NOMO-1 (cell line): ENCODE results near the gene KLHL29.

Experiments used
- DNase-seq, 2 experiments: peaks; one replicate each; lab custom pipeline; 2025; ENCODE audit not compliant: unreplicated experiment in 2 of 2; lab: John Stamatoyannopoulos, UW

The KLHL29 gene

DNA sequence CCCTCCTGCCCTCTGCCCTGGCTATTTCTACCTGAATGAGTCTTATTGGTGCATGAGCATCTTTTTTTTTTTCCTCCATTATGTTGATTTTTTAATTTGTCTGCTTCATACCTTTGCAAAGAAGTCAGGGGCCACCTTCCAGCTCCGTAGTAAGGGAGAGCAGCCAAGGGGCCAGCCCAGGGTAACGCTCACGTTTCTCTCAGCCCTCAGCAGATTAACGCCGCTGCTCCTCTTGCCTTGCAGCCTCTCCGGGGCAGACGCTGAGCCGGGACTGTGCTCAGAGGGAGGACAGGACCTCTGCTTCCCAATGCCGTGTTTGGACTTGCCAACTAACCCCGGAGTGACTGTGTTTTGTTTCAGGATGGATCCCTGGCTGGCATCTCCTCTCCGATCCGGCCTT, 300.2 kb downstream of the KLHL29 start:
- DNase-seq = no peak

DNA sequence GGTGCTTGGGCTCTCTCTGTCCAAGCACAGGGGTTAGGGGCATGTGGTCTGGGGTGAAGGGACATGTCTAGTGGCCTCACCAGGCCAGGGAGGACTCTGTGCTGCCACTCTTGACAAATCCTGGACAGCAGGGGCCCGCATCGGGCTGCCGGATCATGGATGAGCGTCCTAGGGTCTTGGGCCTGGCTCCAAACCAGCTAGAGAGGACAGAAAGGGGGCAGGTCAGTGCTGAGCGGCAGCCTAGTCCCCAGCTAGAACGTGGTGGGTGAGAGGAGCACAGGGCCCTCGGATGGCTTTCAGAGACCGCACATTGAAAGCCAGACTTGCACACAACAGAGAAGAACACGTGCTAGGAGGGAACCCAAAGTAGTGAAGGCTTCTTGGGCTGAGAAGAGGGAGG, 300.7 kb downstream of the KLHL29 start:
- DNase-seq = no peak

DNA sequence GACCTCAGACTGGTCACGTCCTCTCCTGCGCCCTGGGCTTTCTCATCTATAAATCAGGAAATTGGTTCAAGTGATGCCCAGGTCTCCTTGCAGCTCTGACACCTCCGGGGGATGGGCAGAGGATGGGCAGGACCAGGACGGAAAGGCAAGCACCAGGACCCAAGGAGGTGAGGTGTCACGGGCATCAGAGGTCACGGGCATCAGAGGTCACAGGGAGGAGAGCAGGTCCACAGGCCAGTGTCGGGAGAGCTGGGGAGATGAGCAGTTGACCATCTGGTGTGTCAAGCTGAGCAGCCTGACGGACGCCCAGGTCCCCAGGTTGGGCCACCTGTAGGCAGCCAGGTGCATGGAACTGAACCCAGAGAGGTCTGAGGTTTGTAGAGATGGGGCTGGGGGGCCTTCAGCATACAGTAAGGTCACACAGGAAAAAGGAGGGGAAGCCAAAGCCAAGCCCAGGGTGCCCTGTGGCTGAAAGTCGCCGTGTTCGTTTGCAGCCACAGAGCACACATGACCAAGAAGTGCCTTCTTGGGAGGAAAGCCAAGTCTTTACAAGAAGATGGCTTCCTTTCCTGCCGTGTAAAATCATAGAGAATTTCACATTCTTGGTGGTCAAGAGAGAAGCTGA, 301.5 kb downstream of the KLHL29 start:
- no peak for DNase-seq

DNA sequence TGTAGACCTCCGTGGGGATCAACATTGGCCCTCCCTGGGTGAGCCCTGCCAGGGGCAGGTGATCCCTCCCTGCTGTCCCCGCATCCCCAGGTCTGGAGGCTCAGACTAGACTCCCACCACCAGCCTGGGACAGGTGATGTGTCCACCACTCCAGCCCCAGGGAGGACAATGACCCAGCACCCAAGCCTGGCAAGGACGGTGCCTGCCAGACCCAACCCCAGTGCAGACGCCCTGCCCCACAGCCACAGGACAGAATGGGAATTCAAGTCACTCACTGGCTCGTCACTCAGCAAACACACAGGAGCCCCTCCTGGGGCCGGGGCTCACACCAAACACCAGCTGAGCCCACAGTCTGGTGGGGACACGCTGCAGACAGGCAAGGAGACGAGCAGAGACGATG, 302.2 kb downstream of the KLHL29 start:
- no peak for DNase-seq

DNA sequence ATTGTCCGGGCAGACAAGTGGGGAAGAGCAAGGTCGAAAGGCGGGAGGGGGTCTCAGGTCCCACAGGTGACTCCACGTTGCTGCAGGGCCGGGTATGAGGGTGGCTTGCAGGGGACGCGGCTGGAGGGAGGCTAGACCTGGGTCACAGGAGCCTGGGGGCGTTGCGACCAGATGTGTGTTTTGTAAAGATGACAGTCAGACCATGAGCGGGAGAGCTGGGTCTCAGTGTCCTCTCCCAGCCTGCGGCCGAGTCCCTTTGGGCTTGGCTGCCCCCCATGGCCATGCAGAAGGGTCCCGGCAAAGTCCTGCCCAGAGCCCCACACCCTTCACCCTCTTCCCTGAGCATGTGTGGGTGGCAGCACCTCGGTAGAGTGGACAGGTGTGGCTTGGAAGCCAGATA, 302.7 kb downstream of the KLHL29 start:
- DNase-seq = no peak

DNA sequence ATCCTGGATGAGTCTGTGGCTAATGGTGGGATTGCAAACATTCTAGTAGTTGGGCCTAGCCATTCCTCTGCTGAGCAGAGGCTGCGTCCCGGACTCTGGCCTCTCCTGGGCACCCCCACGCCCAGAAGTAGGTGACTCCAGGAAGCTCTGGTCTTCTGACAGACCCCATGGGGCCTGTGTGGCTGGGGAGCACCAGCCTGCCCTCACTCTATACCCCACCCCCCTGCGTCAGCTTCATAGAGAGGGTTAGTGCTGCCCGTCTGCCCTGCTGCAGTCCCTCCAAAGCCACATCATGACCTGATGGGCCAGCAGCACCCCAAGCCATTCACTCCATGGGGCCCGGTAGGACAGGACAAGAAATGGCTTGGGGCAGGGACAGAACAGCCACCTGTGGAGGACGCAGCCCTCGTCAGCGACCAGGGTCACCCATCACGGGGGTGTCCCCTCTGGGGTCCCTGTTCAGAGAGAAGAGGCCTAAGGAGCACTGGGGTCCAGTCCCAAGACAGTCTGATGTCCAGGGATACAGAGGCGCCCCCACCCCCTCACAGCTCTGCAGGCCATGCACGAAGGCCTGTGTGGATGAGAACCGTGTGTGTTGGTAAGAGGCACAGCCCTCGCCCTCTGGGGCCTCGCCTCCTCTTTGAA, 303.6 kb downstream of the KLHL29 start:
- DNase-seq = no peak

DNA sequence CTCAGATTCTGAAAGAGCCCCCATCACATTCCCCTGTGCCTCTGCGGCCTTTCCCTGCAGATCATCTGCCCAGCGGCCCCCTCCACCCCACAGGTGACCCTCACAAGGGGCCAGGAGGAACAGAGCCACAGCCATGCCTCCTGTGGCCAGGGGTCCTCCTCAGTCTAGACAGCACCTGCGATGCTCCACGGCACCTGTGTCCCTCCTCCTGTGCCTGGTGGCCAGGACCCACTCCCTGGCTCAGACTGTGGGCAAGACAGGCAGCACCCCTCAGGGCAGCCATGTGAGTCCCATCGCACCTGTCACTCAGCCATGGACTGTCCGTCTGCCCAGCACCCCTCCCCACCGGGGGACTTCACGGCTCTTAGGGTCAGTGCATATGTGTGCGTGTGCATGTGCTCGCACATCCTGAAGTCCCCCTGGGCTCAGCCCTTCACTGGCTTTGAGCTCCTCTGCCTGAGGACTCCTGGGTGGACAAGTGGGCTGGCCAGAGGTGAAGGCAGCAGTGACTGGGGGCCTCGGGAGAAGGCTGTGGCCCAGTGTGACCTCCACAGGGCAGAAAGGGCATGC, 304.2 kb downstream of the KLHL29 start:
- DNase-seq = no peak

DNA sequence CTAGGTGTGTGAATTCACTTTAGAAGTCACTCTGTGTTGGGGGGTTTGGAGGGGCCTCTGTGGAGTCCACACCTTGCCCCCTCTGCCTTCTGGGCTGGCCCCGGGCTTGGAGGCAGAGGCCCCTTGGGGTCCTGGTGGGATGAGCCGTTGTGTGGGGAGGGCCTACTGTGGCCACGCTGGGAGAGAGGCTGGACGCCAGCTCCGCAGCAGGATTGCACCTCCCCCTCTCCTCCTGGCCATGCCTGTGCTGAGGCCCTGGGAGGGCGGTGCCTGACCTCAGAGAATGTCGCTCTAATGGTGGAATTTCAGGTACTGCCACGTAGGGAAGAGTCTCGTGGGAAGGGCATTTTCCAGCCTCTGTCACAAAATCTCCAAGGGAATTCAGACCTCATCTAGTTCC, 304.9 kb downstream of the KLHL29 start:
- DNase-seq = no peak

DNA sequence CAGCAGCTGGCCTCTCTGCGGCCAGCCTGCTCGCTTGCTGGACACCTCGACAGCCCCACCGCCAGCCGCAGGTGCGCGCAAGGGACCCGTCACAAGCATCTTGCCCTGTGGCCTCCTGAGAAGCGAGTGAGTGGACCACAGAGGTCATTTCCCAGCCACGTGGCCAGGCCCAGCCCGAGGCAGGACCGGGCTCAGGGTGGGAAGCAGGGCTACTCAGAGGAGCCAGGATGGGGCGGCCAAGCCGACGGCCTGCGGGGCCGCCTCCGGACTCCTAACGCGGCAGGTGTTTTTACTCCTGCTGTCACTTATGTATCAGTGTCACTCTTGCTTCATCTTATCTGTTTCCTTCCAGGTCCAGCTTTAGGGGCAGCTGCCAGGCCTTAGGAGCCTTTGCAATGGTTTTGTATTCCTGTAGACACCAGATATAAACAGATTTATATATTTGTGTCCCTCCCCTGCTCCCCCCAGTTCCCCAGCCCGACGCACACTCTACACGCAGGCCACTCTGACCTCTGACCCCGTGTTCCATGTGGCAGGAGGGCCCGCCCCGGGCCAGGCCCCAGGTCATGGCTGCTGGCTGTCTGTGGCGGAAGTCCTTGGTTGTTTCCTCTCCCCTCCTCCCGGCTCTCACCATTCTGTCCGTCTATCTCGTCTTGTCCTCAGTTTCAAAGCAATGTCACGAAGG, 305.6 kb downstream of the KLHL29 start:
- DNase-seq = no peak

DNA sequence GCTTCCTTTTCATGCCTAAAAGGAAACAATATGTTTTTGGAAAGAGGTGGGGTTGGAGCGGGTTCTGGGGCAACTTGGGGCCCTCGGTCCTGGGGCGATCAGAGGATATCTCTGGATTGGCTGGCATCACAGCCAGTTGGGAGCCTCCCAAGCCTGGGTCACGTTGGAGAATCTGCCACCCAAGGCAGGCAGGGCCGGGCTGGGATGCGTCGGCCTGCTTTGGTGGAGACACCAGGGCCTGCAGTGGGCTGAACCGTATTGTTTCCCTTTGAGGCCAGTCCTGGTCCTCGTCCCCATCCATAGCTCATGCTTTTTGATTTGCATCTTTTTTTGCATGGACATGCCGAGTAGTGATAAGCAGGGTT, 306.1 kb downstream of the KLHL29 start:
- no peak for DNase-seq

DNA sequence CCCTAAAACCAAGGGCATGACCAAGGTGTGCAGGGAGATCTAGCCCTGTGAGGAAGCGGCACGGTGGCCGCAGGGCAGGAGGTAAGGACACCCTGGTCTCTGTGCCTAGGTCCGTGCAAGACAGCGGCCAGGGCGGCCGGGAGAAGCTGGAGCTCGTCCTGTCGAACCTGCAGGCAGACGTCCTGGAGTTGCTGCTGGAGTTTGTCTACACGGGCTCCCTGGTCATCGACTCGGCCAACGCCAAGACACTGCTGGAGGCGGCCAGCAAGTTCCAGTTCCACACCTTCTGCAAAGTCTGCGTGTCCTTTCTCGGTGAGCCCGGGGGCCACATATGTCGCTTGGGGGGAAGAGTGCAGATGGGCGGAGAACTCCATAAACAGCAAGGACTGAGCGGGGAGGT, 306.6 kb downstream of the KLHL29 start:
- DNase-seq = no peak

DNA sequence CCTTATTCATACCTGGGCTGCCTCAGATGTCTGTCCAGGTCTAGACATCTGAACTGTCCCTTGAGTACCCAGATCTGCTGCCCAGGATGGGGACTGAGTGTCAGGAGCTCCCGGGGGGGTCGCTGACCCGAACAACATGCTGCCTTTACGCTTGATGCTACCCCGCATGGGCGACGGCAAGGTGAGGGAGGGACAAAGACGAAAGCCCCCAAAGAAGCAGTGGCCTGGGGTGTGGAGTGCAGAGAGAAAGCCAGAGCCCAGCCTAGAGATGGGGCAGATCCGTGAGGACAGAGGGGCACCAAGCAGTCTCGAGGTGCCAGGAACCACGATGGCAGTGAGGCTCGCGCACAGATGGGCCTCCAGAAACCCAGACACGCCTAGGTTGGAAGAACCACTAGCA, 307.3 kb downstream of the KLHL29 start:
- DNase-seq = no peak

DNA sequence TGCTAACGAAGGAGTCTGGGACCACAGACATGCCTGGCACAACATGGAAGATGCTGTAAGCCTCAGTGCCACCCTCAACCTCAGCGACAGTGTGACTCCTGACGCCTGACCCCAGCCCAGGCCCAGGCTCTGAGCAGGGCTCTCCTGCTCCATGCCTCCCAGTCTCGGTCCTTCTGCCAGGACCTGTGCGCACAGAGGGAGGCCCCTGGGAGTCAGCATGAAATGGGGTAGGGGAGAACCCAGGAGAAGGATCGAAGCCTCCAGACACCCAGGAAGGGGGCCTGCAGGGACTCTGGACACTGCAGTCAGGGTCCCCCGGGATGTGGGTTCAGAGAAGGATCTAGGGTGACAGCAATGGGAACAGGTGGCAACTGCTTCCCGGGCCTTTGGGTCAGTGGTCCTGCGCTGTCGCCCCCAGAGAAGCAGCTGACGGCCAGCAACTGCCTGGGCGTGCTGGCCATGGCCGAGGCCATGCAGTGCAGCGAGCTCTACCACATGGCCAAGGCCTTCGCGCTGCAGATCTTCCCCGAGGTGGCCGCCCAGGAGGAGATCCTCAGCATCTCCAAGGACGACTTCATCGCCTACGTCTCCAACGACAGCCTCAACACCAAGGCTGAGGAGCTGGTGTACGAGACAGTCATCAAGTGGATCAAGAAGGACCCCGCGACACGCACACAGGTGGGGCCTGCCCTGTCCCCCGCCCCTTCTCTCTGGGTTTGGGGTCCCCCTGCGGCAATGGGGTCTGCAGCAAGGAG, 308.0 kb downstream of the KLHL29 start:
- no peak for DNase-seq

DNA sequence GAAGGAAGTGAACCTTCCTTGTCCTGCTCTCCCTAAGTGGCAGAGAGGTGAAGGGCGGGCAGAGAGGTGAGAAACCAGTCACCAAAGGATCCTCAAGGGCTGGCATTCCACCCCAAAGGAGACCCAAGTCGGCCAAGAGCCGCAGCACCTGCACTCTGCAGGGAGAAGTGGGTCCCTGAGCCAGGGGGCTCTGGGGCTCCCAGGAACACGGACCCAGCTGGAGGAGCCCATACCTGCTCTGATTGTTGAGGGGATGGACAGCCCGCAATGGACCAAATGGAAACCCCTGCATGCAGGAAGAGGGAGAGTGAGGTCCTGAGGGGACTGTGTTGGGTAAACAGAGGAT, 308.6 kb downstream of the KLHL29 start:
- DNase-seq = no peak

DNA sequence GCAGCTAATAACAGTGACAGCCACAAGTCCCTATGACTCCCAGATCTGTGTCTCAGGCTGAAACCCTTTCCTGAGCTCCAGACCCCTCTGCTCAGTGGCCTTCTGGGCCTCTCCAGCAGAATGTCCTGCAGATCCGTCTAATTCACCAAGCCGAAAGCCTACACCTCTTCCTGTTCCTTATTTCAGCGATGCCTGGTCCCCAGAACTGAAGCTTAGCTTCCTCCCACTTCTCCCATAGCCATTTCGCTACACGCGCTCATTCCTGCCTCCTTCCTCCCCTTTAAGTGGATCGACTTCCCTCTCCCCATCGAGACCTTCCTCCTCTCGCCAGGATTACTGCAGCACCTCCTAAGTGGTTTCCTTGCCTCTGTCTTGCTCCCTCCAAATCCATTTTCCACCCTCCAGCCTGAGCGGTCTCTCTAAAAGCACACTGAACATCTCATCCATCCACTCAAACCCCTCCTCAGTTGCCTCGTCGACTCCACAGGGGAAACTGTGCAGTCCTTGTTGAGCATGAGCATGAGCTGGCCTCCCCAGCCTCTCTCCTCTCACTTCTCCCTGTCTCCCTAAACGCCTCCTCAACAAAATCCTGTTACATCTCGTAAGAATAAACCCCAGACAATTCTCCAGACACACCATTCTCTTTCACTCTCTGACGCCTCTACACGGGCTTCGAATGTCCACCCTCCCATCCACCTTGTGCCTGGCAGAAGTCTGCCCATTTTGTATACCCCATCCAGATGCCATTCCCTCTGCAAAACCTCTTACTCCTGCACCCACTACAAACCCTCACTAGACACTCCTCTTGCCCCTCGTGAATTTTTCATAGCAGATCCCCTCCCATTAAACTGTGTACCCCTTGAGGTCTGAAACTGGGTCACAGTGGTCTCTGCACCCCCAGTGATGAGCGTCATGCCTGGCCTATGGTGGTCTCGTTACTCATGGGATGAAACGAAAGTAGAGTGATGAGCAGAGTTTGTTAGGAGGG, 309.4 kb downstream of the KLHL29 start:
- DNase-seq = no peak

DNA sequence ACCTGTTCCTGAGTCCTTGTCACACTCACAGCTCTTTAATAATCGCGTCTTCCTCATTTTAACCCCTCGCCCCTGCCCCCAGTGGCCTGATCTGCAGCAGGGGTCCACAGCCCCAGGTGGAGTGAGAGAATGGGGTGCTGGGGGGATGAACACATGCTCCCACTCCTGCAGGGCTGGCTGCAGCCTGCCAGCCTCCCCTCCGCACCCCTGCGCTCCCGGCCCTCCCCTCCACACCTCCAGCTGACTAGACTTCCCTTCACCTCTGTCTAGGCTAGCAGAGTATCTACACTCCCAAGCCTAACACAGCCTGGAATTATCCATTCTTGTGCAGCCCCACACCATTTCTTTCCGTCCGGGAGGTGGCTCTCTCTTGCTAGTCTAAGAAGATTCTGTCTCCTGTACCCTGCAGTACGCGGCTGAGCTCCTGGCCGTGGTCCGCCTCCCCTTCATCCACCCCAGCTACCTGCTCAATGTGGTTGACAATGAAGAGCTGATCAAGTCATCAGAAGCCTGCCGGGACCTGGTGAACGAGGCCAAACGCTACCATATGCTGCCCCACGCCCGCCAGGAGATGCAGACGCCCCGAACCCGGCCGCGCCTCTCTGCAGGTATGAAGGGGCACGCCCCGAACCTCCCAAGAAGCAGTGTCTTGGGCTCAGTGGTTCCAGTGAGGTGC, 310.4 kb downstream of the KLHL29 start:
- no peak for DNase-seq

DNA sequence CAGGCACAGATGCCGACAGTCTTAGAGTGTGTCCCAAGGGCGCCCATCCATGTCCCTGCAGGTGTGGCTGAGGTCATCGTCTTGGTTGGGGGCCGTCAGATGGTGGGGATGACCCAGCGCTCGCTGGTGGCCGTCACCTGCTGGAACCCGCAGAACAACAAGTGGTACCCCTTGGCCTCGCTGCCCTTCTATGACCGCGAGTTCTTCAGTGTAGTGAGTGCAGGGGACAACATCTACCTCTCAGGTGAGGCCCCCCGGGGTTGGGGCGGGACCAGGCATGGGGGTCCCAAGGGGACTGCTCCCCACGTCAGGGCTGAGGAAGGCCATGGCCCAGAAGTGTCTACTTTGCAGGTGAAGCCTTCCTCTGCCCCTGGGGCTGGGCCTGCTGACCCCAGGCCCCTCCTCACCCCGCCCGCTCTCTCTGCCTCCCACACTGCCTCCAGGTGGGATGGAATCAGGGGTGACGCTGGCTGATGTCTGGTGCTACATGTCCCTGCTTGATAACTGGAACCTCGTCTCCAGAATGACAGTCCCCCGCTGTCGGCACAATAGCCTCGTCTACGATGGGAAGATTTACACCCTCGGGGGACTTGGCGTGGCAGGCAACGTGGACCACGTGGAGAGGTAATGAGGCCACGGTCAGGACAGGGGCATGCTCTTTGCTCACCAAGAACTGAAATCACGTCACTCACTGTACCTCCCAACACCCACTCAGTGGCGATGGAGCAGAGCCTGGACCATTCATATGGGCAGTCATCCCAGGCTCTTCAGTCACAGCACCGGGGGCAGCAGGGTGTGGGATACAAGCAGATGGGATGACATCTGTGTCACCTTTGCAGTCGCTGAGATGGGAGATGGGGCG, 311.1 kb downstream of the KLHL29 start:
- no peak for DNase-seq

DNA sequence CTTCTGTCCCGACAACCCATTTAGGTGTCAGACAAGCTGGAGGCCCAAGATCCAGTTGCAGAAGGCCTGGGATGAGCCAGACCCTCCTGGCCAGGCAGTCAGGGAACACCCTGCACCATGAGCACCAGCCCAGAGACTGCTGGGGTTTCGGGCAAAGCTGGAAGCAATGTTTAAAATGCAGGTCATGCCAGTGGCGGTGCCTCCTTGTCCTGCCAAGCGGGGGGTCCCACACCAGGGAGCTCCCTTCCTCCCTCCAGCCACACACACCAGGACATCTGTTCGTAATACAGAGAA, 311.7 kb downstream of the KLHL29 start:
- no peak for DNase-seq
